Limb (tissue), 2 donors: Measurements from ENCODE around the gene ALOX15B.
A peak's percentile ranks its signal among the peaks of the same experiment; 100 is the strongest.
"Not testable (repeated sequence)": the region's sequence is repeated elsewhere in the genome, so short reads cannot be mapped to it uniquely, and the experiment has no call there.

Experiments used
- DNase-seq, 2 donors: peaks; one replicate each; pipeline ENCODE4 v3.0.0-alpha.2; 2016; ENCODE audit errors: extremely low spot score in 2 of 2

Gene ALOX15B

GRCh38 chr17:8062435-8062806 is 23.6 kb downstream of the ALOX15B start:
- no peak for DNase-seq

GRCh38 chr17:8062807-8063483 is 24.1 kb downstream of the ALOX15B start:
- no peak for DNase-seq

GRCh38 chr17:8063761-8064534 is 25.1 kb downstream of the ALOX15B start:
- DNase-seq = no peak

GRCh38 chr17:8064561-8065019 is 25.7 kb downstream of the ALOX15B start:
- no peak for DNase-seq

GRCh38 chr17:8066841-8067775 is 28.2 kb downstream of the ALOX15B start:
- DNase-seq = no peak

- DNase-seq = no peak
Measured at GRCh38 chr17:8067806-8068205, 28.9 kb downstream of the ALOX15B start.

GRCh38 chr17:8068736-8069586 is 30.1 kb downstream of the ALOX15B start:
- DNase-seq = no peak

GRCh38 chr17:8069587-8069860 is 30.7 kb downstream of the ALOX15B start:
- no peak for DNase-seq

- DNase-seq = no peak
Measured at GRCh38 chr17:8071496-8071895, 32.6 kb downstream of the ALOX15B start.

GRCh38 chr17:8072341-8072728 is 33.5 kb downstream of the ALOX15B start:
- DNase-seq = no peak

- DNase-seq = peak in 1 of 2 donors; percentile 29
Measured at GRCh38 chr17:8072729-8073461, 34.0 kb downstream of the ALOX15B start.

GRCh38 chr17:8073627-8074484 is 35.0 kb downstream of the ALOX15B start:
- DNase-seq = peak in 1 of 2 donors; percentile 75

GRCh38 chr17:8074554-8074953 is 35.7 kb downstream of the ALOX15B start:
- DNase-seq = no peak

GRCh38 chr17:8075081-8075480 is 36.2 kb downstream of the ALOX15B start:
- no peak for DNase-seq

- DNase-seq = no peak
Measured at GRCh38 chr17:8075574-8076342, 36.9 kb downstream of the ALOX15B start.

GRCh38 chr17:8076502-8077266 is 37.8 kb downstream of the ALOX15B start:
- peak in 1 of 2 donors; percentile 23 for DNase-seq

- DNase-seq = not testable (repeated sequence)
Measured at GRCh38 chr17:8077939-8078338, 39.1 kb downstream of the ALOX15B start.
